Choroid plexus epithelial cell (primary cell): ENCODE results near the gene CYP1A1.
A peak's percentile ranks its signal among the peaks of the same experiment; 100 is the strongest.

Experiments
- DNase-seq: peaks from one replicate; pipeline ENCODE4 v3.0.0-alpha.2; 2010; ENCODE audit warnings: low read depth
- H3K4me3 ChIP-seq: 2 replicates; pipeline ENCODE4 v1.5.1; 2011; ENCODE audit warnings: low read depth, mild to moderate bottlenecking, control low read depth, low read length, moderate library complexity
- TF ChIP-seq, protein P1 (sequence below): conservative IDR thresholded peaks from 2 replicates; pipeline ENCODE4 v1.5.1; 2011; ENCODE audit warnings: low read depth, mild to moderate bottlenecking, control low read depth, inconsistent platforms, low read length, moderate library complexity

The CYP1A1 gene

DNA sequence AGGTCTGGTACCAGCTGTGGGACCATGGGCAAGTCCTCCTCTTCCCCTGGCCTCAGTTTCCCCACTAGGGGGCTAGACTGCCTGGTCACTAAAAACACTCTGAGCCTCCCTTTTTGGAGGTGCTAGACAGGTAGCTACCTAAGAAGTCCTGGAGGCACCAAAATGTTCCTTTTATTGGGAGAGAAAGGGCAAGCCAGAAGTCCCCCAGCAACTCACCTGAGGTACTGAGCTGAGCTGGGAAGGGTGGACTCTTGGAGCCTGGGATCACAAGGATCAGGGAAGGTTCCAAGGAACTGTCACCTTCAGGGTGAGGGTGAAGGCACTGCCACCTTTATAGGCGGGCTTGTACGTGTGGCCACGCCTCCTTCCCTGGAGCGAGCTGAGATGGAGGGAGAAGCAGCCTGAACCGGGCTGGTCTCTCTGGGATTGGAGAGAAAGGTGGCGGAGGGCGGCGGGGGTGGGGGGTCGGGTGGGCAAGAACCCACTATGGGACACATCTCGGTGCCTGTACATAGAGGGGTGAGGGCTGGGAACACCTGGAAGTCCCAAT lies at the start of gene CYP1A1:
TSS of gene CYP1A1 (minus strand) at position 304 of the 550 bp plus-strand sequence. CDS start 2,431 bp downstream, outside the sequence.
- peak within 1 kb of the TSS; percentile 47 for H3K4me3 ChIP-seq
- peak; percentile 8 for DNase-seq
- TF ChIP-seq, protein P1, sequence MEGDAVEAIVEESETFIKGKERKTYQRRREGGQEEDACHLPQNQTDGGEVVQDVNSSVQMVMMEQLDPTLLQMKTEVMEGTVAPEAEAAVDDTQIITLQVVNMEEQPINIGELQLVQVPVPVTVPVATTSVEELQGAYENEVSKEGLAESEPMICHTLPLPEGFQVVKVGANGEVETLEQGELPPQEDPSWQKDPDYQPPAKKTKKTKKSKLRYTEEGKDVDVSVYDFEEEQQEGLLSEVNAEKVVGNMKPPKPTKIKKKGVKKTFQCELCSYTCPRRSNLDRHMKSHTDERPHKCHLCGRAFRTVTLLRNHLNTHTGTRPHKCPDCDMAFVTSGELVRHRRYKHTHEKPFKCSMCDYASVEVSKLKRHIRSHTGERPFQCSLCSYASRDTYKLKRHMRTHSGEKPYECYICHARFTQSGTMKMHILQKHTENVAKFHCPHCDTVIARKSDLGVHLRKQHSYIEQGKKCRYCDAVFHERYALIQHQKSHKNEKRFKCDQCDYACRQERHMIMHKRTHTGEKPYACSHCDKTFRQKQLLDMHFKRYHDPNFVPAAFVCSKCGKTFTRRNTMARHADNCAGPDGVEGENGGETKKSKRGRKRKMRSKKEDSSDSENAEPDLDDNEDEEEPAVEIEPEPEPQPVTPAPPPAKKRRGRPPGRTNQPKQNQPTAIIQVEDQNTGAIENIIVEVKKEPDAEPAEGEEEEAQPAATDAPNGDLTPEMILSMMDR, result no peak

- TF ChIP-seq, protein P1, result no peak
- H3K4me3 ChIP-seq, result no peak overlapping the region
- DNase-seq, result peak; percentile 63
These were observed 48.5 kb upstream of the CYP1A1 start for GRCh38 chr15:74773731-74774252.

DNA sequence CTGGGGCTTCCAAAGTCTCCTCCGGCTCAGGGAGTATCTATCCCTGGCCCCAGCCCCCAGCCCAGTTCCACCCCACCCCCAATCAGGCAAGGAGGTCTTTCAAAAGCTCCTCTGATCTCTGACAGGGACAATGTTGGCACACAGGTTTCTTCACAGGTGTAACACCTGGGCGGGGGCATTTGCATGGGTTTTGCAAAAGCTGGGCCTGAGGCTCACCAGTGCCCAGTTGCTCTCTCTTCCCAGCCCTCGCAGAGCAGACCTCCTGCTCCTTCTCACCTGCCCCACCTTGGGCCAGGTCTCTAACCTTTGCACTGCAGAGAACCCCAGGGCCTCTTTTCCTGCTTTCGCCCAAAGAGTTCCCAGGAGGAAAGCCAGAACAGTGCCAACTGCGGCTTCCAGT lies 48.0 kb upstream of the CYP1A1 start:
- TF ChIP-seq, protein P1, result no peak
- no peak for DNase-seq

DNA sequence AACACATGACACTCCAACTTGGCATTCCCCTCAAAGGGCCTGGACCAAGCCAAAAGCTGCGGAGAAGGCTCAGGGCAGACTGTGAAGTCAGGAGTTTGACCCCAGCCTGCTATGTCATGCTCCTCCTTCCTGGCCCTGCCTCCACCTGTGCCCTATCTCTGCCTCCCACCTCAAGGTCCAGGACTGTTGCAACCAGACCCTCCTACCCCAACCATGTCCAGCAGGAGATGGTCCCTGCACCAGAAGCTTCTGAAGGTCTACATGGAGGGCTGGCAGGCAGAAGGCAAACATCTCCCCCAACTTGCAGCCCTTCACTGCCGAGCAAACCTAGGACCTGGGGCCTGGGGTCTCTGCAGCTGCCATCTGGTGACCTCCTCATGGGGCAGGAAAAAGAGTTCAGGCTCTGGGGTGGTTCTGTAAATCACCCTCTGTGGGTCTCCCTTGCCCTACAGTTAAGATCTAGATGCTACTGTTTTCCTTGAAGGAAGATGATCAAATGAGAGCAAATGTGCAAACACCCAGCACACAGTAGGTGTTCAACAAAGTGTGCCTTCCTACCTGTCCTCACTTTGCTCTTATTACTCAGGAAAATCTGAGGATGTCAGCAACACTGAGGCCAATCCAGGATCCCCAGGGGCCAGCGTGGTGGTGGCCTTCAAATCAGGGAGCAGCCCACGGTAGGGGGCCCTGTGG lies 45.0 kb upstream of the CYP1A1 start:
- H3K4me3 ChIP-seq, result no peak overlapping the region
- no peak for DNase-seq
- TF ChIP-seq, protein P1, result no peak

More for the DNA sequence above, 48.0 kb upstream of the CYP1A1 start:
- H3K4me3 ChIP-seq, result no peak overlapping the region

- TF ChIP-seq, protein P1, result no peak
- DNase-seq, result no peak
- no peak overlapping the region for H3K4me3 ChIP-seq
These were observed 44.2 kb upstream of the CYP1A1 start for GRCh38 chr15:74769463-74770025.

DNA sequence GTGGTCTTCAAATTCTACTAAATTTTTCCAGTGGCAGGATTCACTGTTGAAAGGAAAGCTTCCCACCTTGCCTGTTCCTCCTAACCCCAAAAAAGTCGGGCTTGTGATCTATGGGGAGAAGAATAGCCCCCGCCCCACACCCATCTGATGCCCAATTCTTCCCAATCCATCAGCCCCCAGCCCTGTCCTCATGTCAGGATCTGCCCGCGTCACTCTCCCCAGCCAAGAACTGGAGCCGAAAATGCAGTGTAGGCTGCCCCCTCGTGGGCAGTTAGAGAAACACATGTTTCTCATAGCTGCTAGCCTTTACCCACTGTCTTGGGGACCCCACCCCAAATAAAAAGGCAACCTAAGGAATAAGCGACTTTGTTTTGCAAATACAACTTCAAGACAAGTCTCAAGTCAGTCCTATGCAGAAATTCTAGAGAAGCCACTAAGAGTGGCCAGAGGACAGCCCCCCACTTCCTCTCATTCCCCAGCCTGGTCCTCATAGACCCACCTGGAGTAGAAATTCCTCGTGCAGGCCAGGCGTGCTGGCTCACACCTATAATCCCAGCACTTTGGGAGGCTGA lies 43.5 kb upstream of the CYP1A1 start:
- peak; percentile 50 for DNase-seq
- TF ChIP-seq, protein P1, result peak; percentile 82
- no peak overlapping the region for H3K4me3 ChIP-seq
